ENCODE data around the gene DEPDC5.

Gene DEPDC5

DNA sequence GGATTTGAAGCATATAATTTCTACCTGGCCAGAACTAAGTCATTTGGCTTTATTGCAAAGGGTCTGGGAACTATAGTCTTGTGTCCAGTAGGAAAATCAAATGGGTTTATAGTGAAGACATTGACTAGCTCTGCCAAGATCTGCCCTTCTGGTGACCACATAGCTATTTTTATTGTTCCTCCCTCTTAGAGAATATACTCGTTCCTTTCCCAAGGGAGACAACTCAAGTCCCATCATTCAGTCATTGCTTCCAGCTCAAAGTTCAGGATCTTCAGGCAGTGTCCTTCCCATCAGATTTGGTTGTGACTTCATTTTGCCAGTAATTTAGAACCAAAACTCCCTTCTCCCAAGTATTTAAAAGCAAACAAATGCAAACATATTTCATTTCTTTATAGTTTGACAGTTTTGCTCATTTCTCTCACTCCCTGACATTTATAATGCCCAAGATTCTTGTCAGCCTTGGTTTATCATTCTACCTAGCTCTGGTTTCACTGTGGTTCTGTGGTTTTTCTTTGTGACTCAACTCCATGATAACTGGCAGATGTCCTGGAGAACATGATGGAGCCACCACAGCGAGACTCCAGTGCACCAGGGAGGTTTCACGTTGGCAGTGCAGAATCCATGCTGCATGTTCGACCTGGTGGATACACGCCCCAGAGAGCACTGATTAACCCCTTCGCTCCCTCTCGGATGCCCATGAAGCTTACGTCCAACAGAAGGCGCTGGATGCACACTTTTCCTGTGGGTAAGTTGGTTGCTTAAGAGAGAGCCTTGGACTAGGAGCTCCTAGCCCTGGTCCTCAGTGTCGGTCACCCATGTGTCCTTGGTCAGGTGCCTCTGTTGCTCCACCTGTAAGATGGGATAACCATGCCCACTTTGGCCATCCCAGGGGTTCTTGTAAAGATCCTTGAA is 64.9 kb downstream of the DEPDC5 start:
- no peak for DNase-seq (ENCODE audit: extremely low spot score)
- TF ChIP-seq, protein P1, sequence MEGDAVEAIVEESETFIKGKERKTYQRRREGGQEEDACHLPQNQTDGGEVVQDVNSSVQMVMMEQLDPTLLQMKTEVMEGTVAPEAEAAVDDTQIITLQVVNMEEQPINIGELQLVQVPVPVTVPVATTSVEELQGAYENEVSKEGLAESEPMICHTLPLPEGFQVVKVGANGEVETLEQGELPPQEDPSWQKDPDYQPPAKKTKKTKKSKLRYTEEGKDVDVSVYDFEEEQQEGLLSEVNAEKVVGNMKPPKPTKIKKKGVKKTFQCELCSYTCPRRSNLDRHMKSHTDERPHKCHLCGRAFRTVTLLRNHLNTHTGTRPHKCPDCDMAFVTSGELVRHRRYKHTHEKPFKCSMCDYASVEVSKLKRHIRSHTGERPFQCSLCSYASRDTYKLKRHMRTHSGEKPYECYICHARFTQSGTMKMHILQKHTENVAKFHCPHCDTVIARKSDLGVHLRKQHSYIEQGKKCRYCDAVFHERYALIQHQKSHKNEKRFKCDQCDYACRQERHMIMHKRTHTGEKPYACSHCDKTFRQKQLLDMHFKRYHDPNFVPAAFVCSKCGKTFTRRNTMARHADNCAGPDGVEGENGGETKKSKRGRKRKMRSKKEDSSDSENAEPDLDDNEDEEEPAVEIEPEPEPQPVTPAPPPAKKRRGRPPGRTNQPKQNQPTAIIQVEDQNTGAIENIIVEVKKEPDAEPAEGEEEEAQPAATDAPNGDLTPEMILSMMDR (IDR thresholded peaks at IDR 0.05; ENCODE audit: control extremely low read depth, extremely low read depth, low read depth, missing control alignments), result no peak
- ChIA-PET POLR2A (no interaction called here), CTCF (interaction anchor here (1.0 to 2.1 kb wide), 3 partner anchors 12 to 32 kb away, joined by 3 to 8 read pairs (median 4); no protein-coding TSS in a partner anchor)

DNA sequence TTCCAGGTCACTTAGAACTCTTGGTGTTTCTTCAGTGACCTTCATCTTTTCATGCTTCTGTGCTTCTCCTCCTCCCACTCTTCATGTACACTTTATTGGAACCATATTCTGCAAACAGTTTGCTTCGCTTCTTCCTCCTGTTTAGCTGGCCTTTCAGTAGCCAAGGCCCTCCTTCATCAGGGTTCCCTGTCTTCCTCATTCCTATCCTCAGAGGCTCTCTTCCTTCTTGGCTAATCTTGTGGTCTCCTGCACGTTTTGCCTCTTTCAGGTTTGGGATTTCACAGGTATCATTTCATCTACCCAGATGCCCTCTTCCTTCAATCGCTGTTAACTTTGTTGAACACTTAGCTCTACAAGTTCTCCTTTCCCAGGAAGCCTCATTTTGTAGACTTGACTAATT is 66.8 kb downstream of the DEPDC5 start:
- DNase-seq (ENCODE audit: extremely low spot score), result no peak
- POLR2A ChIA-PET, result no interaction called here
- TF ChIP-seq, protein P1 (IDR thresholded peaks at IDR 0.05; ENCODE audit: control extremely low read depth, extremely low read depth, low read depth, missing control alignments), result no peak
- CTCF ChIA-PET, result no interaction called here

DNA sequence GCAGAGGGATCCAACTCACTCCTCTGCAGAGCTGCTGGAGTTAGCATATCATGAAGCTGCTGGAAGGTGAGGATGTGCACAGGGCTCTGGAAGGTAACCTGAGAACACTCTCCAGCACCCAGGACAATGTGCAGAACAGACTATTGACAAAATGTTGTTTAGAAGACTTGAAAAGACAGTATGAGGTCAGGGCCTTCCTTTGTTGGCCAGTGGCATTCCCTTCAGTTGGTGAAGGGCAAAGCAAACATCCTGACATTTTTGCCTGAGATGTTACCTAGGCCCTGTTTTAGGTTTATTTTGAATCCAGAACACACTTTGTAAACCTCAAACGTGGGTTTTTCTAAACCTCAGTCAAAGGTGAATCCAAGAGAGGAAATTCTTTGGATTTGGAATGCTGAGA is 67.8 kb downstream of the DEPDC5 start:
- POLR2A ChIA-PET, result no interaction called here
- TF ChIP-seq, protein P1 (IDR thresholded peaks at IDR 0.05; ENCODE audit: control extremely low read depth, extremely low read depth, low read depth, missing control alignments), result no peak
- no peak for DNase-seq (ENCODE audit: extremely low spot score)
- CTCF ChIA-PET, result no interaction called here

DNA sequence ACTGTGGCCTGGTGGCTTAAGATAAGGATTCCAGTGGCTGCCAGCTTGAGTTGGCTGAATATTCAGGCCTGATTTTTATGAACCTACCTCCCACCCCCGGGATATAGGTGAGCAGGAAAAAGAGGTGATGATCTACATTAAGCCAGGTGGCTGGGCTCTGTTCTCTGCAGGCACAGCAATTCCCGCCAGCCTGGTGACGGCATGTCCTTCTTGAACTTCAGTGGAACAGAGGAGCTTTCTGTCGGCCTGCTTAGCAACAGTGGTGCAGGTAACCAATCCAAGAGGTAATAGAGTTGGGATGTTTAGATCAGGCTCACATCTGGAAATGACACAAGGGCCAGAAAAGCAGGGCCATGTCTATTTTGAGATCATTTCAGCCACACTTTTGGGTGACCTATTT is 68.7 kb downstream of the DEPDC5 start:
- TF ChIP-seq, protein P1 (IDR thresholded peaks at IDR 0.05; ENCODE audit: control extremely low read depth, extremely low read depth, low read depth, missing control alignments), result no peak
- ChIA-PET CTCF (interaction anchor here (1.0 to 1.5 kb wide), 2 partner anchors 17 to 40 kb away, joined by 3 read pairs; no protein-coding TSS in a partner anchor), POLR2A (no interaction called here)
- no peak for DNase-seq (ENCODE audit: extremely low spot score)

DNA sequence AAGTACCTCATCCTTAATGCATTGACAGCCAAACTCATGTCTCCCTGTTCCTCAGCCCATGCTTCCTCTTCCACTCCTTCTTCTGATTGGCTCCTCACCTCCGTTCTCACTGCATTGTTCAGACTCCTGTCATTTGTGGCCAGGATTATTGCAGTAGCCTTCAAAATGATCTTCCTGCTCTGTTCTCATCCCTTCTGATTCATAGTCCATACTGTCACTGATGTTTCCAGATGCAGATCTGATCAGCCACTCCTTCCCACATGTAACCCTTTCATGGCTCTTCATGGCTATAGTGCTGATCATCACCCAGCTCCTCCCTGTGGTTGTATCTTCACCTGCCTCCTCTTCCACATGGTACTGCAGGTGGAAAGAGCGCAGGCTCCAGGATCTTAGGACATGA is 71.7 kb downstream of the DEPDC5 start:
- POLR2A ChIA-PET, result no interaction called here
- CTCF ChIA-PET, result interaction anchor here (0.8 kb wide), 1 partner anchor 9 kb away, joined by 3 read pairs; no protein-coding TSS in a partner anchor
- TF ChIP-seq, protein P1 (IDR thresholded peaks at IDR 0.05; ENCODE audit: control extremely low read depth, extremely low read depth, low read depth, missing control alignments), result no peak
- no peak for DNase-seq (ENCODE audit: extremely low spot score)

DNA sequence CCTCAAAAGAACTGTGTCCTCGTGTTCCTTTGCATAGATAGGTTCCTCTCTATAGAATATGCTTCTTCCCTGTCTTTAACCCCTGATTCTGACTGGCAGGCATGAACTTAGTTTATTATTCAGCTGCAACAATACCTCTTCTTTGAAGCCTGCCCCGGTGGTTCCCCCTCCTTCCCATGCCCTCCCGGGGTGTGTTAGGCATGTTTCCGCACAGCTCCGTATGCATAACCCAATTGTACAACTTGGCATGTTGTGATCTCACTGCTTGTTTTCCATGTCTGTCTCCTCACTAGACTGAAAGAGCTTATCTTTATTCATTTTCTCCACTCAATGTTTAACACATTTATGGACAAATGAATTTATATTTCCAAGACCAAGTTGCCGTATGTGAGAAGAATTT is 72.6 kb downstream of the DEPDC5 start:
- TF ChIP-seq, protein P1 (IDR thresholded peaks at IDR 0.05; ENCODE audit: control extremely low read depth, extremely low read depth, low read depth, missing control alignments), result no peak
- DNase-seq (ENCODE audit: extremely low spot score), result no peak
- ChIA-PET CTCF (no interaction called here), POLR2A (no interaction called here)
